ENCODE results near the gene GRAPL. TPM values are rescaled to one million over a fixed set of nuclear protein-coding genes. Genes with fewer than 3 reads are reported as not detected.
"Not testable (repeated sequence)": the region's sequence is repeated elsewhere in the genome, so short reads cannot be mapped to it uniquely, and the experiment has no call there.

GRAPL gene
- total and polyA plus RNA-seq, 2 donors, result 2.7 to 7.4 TPM

GRCh38 chr17:19145471-19145870, 18.1 kb downstream of the GRAPL start:
- not testable (repeated sequence) for H3K27me3 ChIP-seq (ENCODE audit: control insufficient read depth in 2 of 2, insufficient read depth in 1 of 2, low read length in 1 of 2); H3K27ac ChIP-seq (ENCODE audit: low read depth in 1 of 2, low read length in 1 of 2); H3K9me3 ChIP-seq (ENCODE audit: control insufficient read depth in 2 of 2, insufficient read depth in 1 of 2, low read length in 1 of 2); DNase-seq (ENCODE audit: low read depth in 6 of 9, low spot score in 9 of 9); H3K36me3 ChIP-seq (ENCODE audit: control insufficient read depth in 2 of 2, insufficient read depth in 2 of 2, low read length in 1 of 2); H3K4me3 ChIP-seq (ENCODE audit: low read length in 2 of 2); H3K4me1 ChIP-seq (ENCODE audit: control insufficient read depth in 2 of 2, insufficient read depth in 2 of 2, low read length in 2 of 2)
- WGBS, result no CpG with 5 or more reads among the region's 11 CpGs

- H3K4me3 ChIP-seq (ENCODE audit: low read length in 2 of 2); H3K36me3 ChIP-seq (ENCODE audit: control insufficient read depth in 2 of 2, insufficient read depth in 2 of 2, low read length in 1 of 2); H3K27ac ChIP-seq (ENCODE audit: low read depth in 1 of 2, low read length in 1 of 2); H3K4me1 ChIP-seq (ENCODE audit: control insufficient read depth in 2 of 2, insufficient read depth in 2 of 2, low read length in 2 of 2); DNase-seq (ENCODE audit: low read depth in 6 of 9, low spot score in 9 of 9); H3K9me3 ChIP-seq (ENCODE audit: control insufficient read depth in 2 of 2, insufficient read depth in 1 of 2, low read length in 1 of 2); H3K27me3 ChIP-seq (ENCODE audit: control insufficient read depth in 2 of 2, insufficient read depth in 1 of 2, low read length in 1 of 2): not testable (repeated sequence)
- WGBS, result no CpG with 5 or more reads among the region's 9 CpGs
Measured at GRCh38 chr17:19150678-19151615, 23.6 kb downstream of the GRAPL start.

GRCh38 chr17:19157628-19158027, 30.2 kb downstream of the GRAPL start:
- not testable (repeated sequence) for DNase-seq (ENCODE audit: low read depth in 6 of 9, low spot score in 9 of 9); H3K4me3 ChIP-seq (ENCODE audit: low read length in 2 of 2); H3K9me3 ChIP-seq (ENCODE audit: control insufficient read depth in 2 of 2, insufficient read depth in 1 of 2, low read length in 1 of 2); H3K4me1 ChIP-seq (ENCODE audit: control insufficient read depth in 2 of 2, insufficient read depth in 2 of 2, low read length in 2 of 2); H3K27me3 ChIP-seq (ENCODE audit: control insufficient read depth in 2 of 2, insufficient read depth in 1 of 2, low read length in 1 of 2); H3K27ac ChIP-seq (ENCODE audit: low read depth in 1 of 2, low read length in 1 of 2); H3K36me3 ChIP-seq (ENCODE audit: control insufficient read depth in 2 of 2, insufficient read depth in 2 of 2, low read length in 1 of 2)
- no CpG with 5 or more reads among the region's 8 CpGs for WGBS

GRCh38 chr17:19158478-19158877, 31.1 kb downstream of the GRAPL start:
- H3K4me1 ChIP-seq (ENCODE audit: control insufficient read depth in 2 of 2, insufficient read depth in 2 of 2, low read length in 2 of 2); H3K4me3 ChIP-seq (ENCODE audit: low read length in 2 of 2); H3K27me3 ChIP-seq (ENCODE audit: control insufficient read depth in 2 of 2, insufficient read depth in 1 of 2, low read length in 1 of 2); H3K27ac ChIP-seq (ENCODE audit: low read depth in 1 of 2, low read length in 1 of 2); DNase-seq (ENCODE audit: low read depth in 6 of 9, low spot score in 9 of 9); H3K9me3 ChIP-seq (ENCODE audit: control insufficient read depth in 2 of 2, insufficient read depth in 1 of 2, low read length in 1 of 2); H3K36me3 ChIP-seq (ENCODE audit: control insufficient read depth in 2 of 2, insufficient read depth in 2 of 2, low read length in 1 of 2): not testable (repeated sequence)
- WGBS, result no CpG with 5 or more reads among the region's 10 CpGs

DNA sequence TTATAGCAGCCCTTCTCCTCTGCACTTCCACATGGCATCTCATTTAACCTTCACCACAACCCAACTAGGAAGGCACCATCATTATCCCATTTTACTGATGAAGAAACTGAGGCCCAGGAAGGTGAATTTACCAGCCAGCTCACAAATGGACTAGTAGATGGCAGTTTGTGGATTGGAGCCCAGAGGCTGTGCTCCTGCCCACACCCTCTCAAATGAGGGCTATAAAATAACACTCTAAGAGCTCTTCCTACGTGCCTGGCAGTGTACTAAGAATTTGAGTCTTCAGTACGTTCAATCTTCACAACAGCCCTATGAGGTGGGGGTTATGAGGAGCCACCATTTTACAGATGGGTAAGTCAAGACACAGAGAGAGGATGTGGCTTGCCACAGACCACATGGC, 31.5 kb downstream of the GRAPL start:
- DNase-seq (ENCODE audit: low read depth in 6 of 9, low spot score in 9 of 9), result not testable (repeated sequence)
- no CpG with 5 or more reads among the region's 2 CpGs for WGBS

DNA sequence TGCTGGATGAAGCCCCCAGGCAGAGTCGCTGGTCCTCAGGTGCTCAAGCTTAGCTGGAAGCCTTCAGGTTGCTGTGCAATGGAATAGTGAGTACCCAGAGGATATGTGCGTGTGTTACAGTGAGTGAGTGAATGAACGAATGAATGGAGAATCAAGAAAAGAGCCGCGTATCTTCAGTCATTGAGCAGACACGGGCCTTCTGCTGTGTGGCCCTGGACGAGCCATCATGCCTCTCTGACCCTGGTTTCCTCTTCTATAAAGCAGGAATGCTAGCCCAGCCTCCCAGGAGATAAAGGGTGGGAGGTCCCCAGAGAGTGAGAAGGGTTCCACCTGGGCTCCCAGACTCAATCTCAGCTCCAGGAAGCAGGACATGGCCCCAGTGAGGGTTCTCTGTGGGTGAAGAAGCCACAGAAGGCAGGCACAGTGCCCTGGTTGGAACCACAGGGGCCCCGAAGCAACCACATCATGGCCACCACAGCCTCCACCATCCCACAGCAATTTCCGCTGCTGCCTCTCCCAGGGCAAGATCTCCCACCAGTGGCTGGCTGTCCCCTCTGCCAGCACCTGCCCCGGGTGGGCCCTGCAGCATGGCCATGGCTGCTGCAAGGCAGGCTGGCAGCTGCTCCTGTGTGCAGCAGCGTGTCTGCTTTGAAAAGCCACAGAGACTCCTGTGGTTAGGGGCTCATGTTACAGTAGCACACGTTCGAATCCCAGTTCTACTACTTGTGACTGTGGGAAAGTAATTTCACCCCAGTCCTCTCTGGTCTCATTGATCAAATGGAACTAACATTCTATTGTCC, 34.1 kb downstream of the GRAPL start:
- no CpG with 5 or more reads among the region's 13 CpGs for WGBS
- H3K27me3 ChIP-seq (ENCODE audit: control insufficient read depth in 2 of 2, insufficient read depth in 1 of 2, low read length in 1 of 2); H3K4me1 ChIP-seq (ENCODE audit: control insufficient read depth in 2 of 2, insufficient read depth in 2 of 2, low read length in 2 of 2); DNase-seq (ENCODE audit: low read depth in 6 of 9, low spot score in 9 of 9); H3K36me3 ChIP-seq (ENCODE audit: control insufficient read depth in 2 of 2, insufficient read depth in 2 of 2, low read length in 1 of 2); H3K4me3 ChIP-seq (ENCODE audit: low read length in 2 of 2); H3K27ac ChIP-seq (ENCODE audit: low read depth in 1 of 2, low read length in 1 of 2); H3K9me3 ChIP-seq (ENCODE audit: control insufficient read depth in 2 of 2, insufficient read depth in 1 of 2, low read length in 1 of 2): not testable (repeated sequence)

More for the DNA sequence above, 31.5 kb downstream of the GRAPL start:
- H3K9me3 ChIP-seq (ENCODE audit: control insufficient read depth in 2 of 2, insufficient read depth in 1 of 2, low read length in 1 of 2); H3K36me3 ChIP-seq (ENCODE audit: control insufficient read depth in 2 of 2, insufficient read depth in 2 of 2, low read length in 1 of 2); H3K4me1 ChIP-seq (ENCODE audit: control insufficient read depth in 2 of 2, insufficient read depth in 2 of 2, low read length in 2 of 2); H3K27me3 ChIP-seq (ENCODE audit: control insufficient read depth in 2 of 2, insufficient read depth in 1 of 2, low read length in 1 of 2); H3K4me3 ChIP-seq (ENCODE audit: low read length in 2 of 2); H3K27ac ChIP-seq (ENCODE audit: low read depth in 1 of 2, low read length in 1 of 2): not testable (repeated sequence)

GRCh38 chr17:19162384-19163216, 35.2 kb downstream of the GRAPL start:
- H3K27ac ChIP-seq (ENCODE audit: low read depth in 1 of 2, low read length in 1 of 2); DNase-seq (ENCODE audit: low read depth in 6 of 9, low spot score in 9 of 9): not testable (repeated sequence)
- WGBS, result no CpG with 5 or more reads among the region's 71 CpGs

DNA sequence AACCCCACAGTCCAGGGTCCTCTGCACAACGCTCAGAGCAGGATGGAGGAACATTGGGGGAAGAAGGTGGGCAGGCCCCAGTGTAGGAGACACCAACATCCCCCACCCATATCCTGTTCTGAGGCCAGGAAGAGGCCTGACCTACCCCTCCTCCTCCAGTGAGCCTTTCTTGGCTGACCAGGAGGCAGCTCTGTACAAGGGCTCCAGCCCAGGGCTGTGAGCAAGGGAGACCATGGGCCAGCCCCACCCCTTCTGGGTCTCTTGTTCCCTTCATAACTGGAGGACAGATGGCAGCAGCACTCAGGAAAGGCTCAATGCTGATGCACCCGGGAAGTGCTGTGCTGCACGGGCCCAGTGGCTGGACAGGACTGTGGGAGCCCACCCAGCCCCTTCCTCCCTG, 47.0 kb downstream of the GRAPL start:
- not testable (repeated sequence) for H3K4me3 ChIP-seq (ENCODE audit: low read length in 2 of 2); H3K9me3 ChIP-seq (ENCODE audit: control insufficient read depth in 2 of 2, insufficient read depth in 1 of 2, low read length in 1 of 2); H3K4me1 ChIP-seq (ENCODE audit: control insufficient read depth in 2 of 2, insufficient read depth in 2 of 2, low read length in 2 of 2); H3K27me3 ChIP-seq (ENCODE audit: control insufficient read depth in 2 of 2, insufficient read depth in 1 of 2, low read length in 1 of 2); DNase-seq (ENCODE audit: low read depth in 6 of 9, low spot score in 9 of 9); H3K36me3 ChIP-seq (ENCODE audit: control insufficient read depth in 2 of 2, insufficient read depth in 2 of 2, low read length in 1 of 2); H3K27ac ChIP-seq (ENCODE audit: low read depth in 1 of 2, low read length in 1 of 2)
- no CpG with 5 or more reads among the region's 3 CpGs for WGBS

More at GRCh38 chr17:19162384-19163216, 35.2 kb downstream of the GRAPL start:
- H3K4me1 ChIP-seq (ENCODE audit: control insufficient read depth in 2 of 2, insufficient read depth in 2 of 2, low read length in 2 of 2); H3K27me3 ChIP-seq (ENCODE audit: control insufficient read depth in 2 of 2, insufficient read depth in 1 of 2, low read length in 1 of 2); H3K9me3 ChIP-seq (ENCODE audit: control insufficient read depth in 2 of 2, insufficient read depth in 1 of 2, low read length in 1 of 2); H3K4me3 ChIP-seq (ENCODE audit: low read length in 2 of 2); H3K36me3 ChIP-seq (ENCODE audit: control insufficient read depth in 2 of 2, insufficient read depth in 2 of 2, low read length in 1 of 2): not testable (repeated sequence)
